Measurements from ENCODE around the gene ADAM8. TPM values are rescaled to one million over a fixed set of nuclear protein-coding genes. Genes with fewer than 3 reads are reported as not detected.

Gene ADAM8
- total RNA-seq, 4 donors from 2014 or later, result 3.3 to 5.7 (median 4.3) TPM

GRCh38 chr10:133270204-133270603 lies 6.5 kb downstream of the ADAM8 start:
- Histone ChIP-seq H3K36me3 (peaks cover 0 to 6% (median 0%) of the 10 kb centered on the region in 3 donors), H3K9me3 (no peaks in the 10 kb centered on the region), H3K27me3 (peaks cover 0 to 15% (median 2%) of the 10 kb centered on the region in 4 donors), H3K4me1 (peaks cover 1 to 17% (median 5%) of the 10 kb centered on the region in 3 donors), H3K4me3 (no peak overlapping the region), H3K27ac (no peak overlapping the region)
- DNase-seq, result no peak
- 85% methylated on average over 8 of the region's 20 CpGs; no CpG with 5 or more reads in 1 of the 2 donors for WGBS, 2 donors
- intact Hi-C loops (cut with DNase I), result no loop called here
- no peak for TF ChIP-seq POLR2A (IDR thresholded peaks at IDR 0.05)
- TF ChIP-seq, protein P1, sequence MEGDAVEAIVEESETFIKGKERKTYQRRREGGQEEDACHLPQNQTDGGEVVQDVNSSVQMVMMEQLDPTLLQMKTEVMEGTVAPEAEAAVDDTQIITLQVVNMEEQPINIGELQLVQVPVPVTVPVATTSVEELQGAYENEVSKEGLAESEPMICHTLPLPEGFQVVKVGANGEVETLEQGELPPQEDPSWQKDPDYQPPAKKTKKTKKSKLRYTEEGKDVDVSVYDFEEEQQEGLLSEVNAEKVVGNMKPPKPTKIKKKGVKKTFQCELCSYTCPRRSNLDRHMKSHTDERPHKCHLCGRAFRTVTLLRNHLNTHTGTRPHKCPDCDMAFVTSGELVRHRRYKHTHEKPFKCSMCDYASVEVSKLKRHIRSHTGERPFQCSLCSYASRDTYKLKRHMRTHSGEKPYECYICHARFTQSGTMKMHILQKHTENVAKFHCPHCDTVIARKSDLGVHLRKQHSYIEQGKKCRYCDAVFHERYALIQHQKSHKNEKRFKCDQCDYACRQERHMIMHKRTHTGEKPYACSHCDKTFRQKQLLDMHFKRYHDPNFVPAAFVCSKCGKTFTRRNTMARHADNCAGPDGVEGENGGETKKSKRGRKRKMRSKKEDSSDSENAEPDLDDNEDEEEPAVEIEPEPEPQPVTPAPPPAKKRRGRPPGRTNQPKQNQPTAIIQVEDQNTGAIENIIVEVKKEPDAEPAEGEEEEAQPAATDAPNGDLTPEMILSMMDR (IDR thresholded peaks at IDR 0.05), result no peak

GRCh38 chr10:133269367-133269766 lies 7.3 kb downstream of the ADAM8 start:
- no peak for TF ChIP-seq POLR2A (IDR thresholded peaks at IDR 0.05)
- TF ChIP-seq, protein P1 (IDR thresholded peaks at IDR 0.05), result no peak

DNA sequence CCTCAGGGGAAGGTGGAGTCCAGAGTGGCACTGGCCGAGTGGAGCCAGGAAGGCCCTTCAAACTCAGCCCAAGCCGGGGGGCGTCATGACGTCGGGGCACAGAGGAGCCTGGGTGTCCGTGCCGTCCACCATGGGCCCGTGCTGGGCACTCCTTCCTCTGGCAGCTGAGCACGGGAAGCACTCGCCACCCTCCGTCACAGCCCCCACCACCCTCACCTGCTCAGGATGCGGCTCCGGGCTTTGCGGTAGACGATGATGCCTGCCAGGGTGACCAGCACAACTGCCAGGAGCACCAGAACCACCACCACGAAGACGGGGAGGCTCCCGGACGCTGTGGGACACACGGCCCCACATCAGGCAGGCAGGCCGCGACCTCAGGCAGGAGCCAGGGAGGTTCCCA lies 8.1 kb downstream of the ADAM8 start:
- H3K27ac ChIP-seq, result no peak overlapping the region
- H3K4me3 ChIP-seq, result no peak overlapping the region
- peaks cover 0 to 14% (median 3%) of the 10 kb centered on the region in 3 donors for H3K4me1 ChIP-seq
- no peaks in the 10 kb centered on the region for H3K27me3 ChIP-seq
- H3K36me3 ChIP-seq, result peaks cover 0 to 6% (median 0%) of the 10 kb centered on the region in 3 donors
- intact Hi-C loops (cut with DNase I), result no loop called here
- no peaks in the 10 kb centered on the region for H3K9me3 ChIP-seq
- WGBS, 2 donors, result 80% methylated on average over 2 of the region's 22 CpGs; no CpG with 5 or more reads in 1 of the 2 donors
- no peak for TF ChIP-seq POLR2A (IDR thresholded peaks at IDR 0.05)
- TF ChIP-seq, protein P1 (IDR thresholded peaks at IDR 0.05), result no peak
- DNase-seq, result no peak

More at GRCh38 chr10:133269367-133269766, 7.3 kb downstream of the ADAM8 start:
- Histone ChIP-seq H3K27ac (no peak overlapping the region), H3K4me1 (peaks cover 0 to 17% (median 0%) of the 10 kb centered on the region in 3 donors), H3K27me3 (peaks cover 0 to 7% (median under 1%) of the 10 kb centered on the region in 4 donors), H3K4me3 (no peak overlapping the region), H3K9me3 (no peaks in the 10 kb centered on the region), H3K36me3 (peaks cover 0 to 6% (median 0%) of the 10 kb centered on the region in 3 donors)
- DNase-seq, result no peak
- no CpG with 5 or more reads among the region's 26 CpGs for WGBS, 2 donors
- intact Hi-C loops (cut with DNase I), result no loop called here

GRCh38 chr10:133267829-133268228 lies 8.8 kb downstream of the ADAM8 start:
- H3K27me3 ChIP-seq, result no peaks in the 10 kb centered on the region
- intact Hi-C loops (cut with DNase I), result no loop called here
- no peak overlapping the region for H3K4me3 ChIP-seq
- peaks cover 0 to 6% (median 0%) of the 10 kb centered on the region in 3 donors for H3K36me3 ChIP-seq
- TF ChIP-seq, protein P1 (IDR thresholded peaks at IDR 0.05), result no peak
- WGBS, 2 donors, result 90% methylated on average over 2 of the region's 22 CpGs; no CpG with 5 or more reads in 1 of the 2 donors
- peaks cover 1 to 21% (median 5%) of the 10 kb centered on the region in 3 donors for H3K4me1 ChIP-seq
- H3K9me3 ChIP-seq, result no peaks in the 10 kb centered on the region
- no peak for DNase-seq
- no peak overlapping the region for H3K27ac ChIP-seq

GRCh38 chr10:133267293-133267692 lies 9.4 kb downstream of the ADAM8 start:
- H3K27me3 ChIP-seq, result no peaks in the 10 kb centered on the region
- H3K4me1 ChIP-seq, result peaks cover 6 to 26% (median 10%) of the 10 kb centered on the region in 3 donors
- H3K4me3 ChIP-seq, result no peak overlapping the region
- H3K36me3 ChIP-seq, result peaks cover 0 to 6% (median 0%) of the 10 kb centered on the region in 3 donors
- TF ChIP-seq, protein P1 (IDR thresholded peaks at IDR 0.05), result no peak
- no peak for TF ChIP-seq POLR2A (IDR thresholded peaks at IDR 0.05)
- no peak for DNase-seq
- no peaks in the 10 kb centered on the region for H3K9me3 ChIP-seq
- H3K27ac ChIP-seq, result no peak overlapping the region
- intact Hi-C loops (cut with DNase I), result no loop called here
- 74% methylated on average over 6 of the region's 14 CpGs; no CpG with 5 or more reads in 1 of the 2 donors for WGBS, 2 donors

All from esophagus squamous epithelium (tissue), 5 donors.